GM12892 (cell line): ENCODE data around the gene CDH16. TPM values are rescaled to one million over a fixed set of nuclear protein-coding genes. Genes with fewer than 3 reads are reported as not detected.
"Not testable (repeated sequence)": the region's sequence is repeated elsewhere in the genome, so short reads cannot be mapped to it uniquely, and the experiment has no call there.

Source experiments
- DNase-seq: peaks from one replicate; pipeline ENCODE4 v3.0.0; 2011; ENCODE audit not compliant: insufficient read length
- FAIRE-seq: peaks from 2 replicates; lab custom pipeline; 2011; peaks lifted over from hg19 to GRCh38; lab: Jason Lieb, UNC
- POLR2A ChIP-seq: IDR thresholded peaks from 2 replicates; pipeline ENCODE4 v1.6.1; 2011; ENCODE audit warnings: low read depth, low read length, control low read depth
- POLR2AphosphoS5 ChIP-seq: IDR thresholded peaks from 2 replicates; pipeline ENCODE4 v1.6.1; 2011; ENCODE audit warnings: low read depth, low read length, control low read depth
- TAF1 ChIP-seq: IDR thresholded peaks from 2 replicates; pipeline ENCODE4 v1.6.1; 2011; ENCODE audit warnings: low read depth, mild to moderate bottlenecking, control low read depth, low read length, borderline replicate concordance
- polyA plus RNA-seq: library from polyadenylated mRNA; unstranded; fragments of >200 nt; gene quantifications from one replicate; pipeline ENCODE4 v1.2.1, GENCODE V29; 2012; ENCODE audit warnings: missing spikeins, inconsistent platforms; ENCODE audit not compliant: missing spikeins

The CDH16 gene, protein sequence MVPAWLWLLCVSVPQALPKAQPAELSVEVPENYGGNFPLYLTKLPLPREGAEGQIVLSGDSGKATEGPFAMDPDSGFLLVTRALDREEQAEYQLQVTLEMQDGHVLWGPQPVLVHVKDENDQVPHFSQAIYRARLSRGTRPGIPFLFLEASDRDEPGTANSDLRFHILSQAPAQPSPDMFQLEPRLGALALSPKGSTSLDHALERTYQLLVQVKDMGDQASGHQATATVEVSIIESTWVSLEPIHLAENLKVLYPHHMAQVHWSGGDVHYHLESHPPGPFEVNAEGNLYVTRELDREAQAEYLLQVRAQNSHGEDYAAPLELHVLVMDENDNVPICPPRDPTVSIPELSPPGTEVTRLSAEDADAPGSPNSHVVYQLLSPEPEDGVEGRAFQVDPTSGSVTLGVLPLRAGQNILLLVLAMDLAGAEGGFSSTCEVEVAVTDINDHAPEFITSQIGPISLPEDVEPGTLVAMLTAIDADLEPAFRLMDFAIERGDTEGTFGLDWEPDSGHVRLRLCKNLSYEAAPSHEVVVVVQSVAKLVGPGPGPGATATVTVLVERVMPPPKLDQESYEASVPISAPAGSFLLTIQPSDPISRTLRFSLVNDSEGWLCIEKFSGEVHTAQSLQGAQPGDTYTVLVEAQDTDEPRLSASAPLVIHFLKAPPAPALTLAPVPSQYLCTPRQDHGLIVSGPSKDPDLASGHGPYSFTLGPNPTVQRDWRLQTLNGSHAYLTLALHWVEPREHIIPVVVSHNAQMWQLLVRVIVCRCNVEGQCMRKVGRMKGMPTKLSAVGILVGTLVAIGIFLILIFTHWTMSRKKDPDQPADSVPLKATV
- polyA plus RNA-seq, result not detected

- no peak for FAIRE-seq
- TF ChIP-seq POLR2A, result no peak
- TF ChIP-seq POLR2AphosphoS5, result no peak
- no peak for TF ChIP-seq TAF1
- DNase-seq, result no peak
These were observed at the start of gene CDH16 for GRCh38 chr16:66918803-66919568. Gene CDH16, minus strand, starts transcription at chr16:66918885. Its CDS starts 820 bp downstream, at chr16:66918065.

DNA sequence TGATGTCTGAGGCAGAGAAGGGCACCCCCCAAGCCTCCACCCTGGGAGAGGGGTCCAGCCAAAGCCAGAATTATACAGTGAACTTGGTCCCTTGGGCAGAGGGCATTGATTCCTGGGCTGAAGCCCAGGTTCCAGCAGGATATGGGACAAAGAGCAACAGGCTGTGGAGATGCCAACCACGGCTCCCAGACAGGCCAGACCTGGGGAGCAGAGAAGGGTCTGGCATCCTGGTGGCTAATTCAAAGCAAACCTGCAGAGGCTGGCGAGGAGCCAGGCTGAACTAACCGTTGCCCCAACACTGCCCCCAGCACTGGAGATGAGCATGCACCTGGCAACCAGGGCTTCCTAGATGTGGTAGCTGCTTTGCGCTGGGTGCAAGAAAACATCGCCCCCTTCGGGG lies 45.4 kb upstream of the CDH16 start:
- FAIRE-seq, result no peak
- no peak for TF ChIP-seq POLR2AphosphoS5
- no peak for TF ChIP-seq POLR2A
- TF ChIP-seq TAF1, result no peak
- DNase-seq, result no peak

DNA sequence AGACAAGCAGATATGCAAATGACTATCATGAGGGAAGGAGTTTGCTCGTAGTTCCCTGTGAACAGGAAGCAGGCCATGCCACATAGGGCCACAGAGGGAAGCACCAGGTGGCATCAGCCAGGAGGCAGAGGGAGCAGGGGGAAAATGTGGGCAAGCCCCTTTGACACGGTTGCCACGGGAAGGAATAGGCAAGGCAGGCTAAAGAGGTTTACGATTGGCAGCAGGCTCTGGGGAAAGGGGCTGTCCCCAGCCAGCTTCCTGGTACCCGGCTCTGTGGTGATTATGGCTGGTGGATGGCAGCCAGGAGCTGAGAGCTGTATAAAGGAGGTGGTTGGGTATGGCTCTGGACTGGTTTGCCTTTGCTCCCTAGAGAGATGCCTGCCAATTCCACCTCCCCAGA lies 43.2 kb upstream of the CDH16 start:
- FAIRE-seq, result peak; percentile 51
- no peak for DNase-seq
- TF ChIP-seq POLR2A (no peak), TAF1 (no peak), POLR2AphosphoS5 (no peak)

DNA sequence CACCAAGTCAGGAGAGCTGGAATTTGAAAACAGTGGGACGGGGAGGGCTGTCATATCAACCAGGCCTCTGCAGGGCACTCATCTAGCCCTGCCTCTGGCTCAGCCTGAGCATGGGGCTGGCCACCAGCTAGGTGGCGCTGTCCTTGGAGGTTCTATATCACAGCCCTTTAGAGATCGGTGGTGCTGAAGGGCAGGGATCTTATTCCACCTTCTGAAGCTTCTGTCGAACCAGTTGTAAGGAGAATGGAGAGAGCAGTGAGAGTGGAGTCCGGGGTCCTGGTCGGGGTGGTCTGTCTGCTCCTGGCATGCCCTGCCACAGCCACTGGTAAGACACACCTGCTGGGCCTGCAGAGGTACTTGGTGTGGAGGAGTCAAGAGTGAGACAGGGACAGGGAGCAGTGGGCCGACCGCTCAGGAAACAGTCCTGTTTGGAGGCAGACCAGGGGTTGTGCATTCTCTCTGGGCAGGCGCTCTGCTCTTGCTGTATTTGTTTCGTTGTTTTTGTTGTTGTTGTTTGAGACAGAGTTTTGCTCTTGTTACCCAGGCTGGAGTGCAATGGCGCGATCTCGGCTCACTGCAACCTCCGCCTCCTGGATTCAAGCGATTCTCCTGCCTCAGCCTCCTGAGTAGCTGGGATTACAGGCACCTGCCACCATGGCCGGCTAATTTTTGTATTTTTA lies 42.5 kb upstream of the CDH16 start, which contains the start of gene CES3:
Gene CES3, plus strand, starts transcription at position 202 of the 680 bp plus-strand sequence. Its CDS starts 42 bp downstream, at position 244.
- TF ChIP-seq POLR2AphosphoS5 (no peak), POLR2A (no peak), TAF1 (no peak)
- FAIRE-seq (peak; percentile 79), DNase-seq (peak; percentile 47)

DNA sequence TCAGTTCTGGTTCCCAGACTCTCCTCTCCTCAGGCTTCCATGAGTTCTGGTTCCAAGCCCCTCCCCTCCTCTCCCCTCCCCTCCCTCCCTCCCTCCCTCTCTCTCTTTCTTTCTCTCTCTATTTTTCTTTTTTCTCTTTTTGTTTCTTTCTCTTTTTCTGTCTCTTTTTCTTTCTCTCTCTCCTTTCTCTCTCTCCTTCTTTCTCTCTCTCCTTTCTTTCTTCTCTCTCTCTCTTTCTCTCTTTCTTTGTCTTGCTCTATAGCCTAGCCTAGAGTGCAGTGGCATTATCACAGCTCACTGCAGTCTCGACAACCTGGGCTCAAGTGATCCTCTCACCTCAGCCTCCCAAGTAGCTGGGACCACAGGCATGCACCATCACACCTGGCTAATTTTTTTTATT lies 41.6 kb upstream of the CDH16 start:
- DNase-seq (no peak), FAIRE-seq (no peak)
- TF ChIP-seq POLR2A, result no peak
- TF ChIP-seq TAF1, result no peak
- no peak for TF ChIP-seq POLR2AphosphoS5

DNA sequence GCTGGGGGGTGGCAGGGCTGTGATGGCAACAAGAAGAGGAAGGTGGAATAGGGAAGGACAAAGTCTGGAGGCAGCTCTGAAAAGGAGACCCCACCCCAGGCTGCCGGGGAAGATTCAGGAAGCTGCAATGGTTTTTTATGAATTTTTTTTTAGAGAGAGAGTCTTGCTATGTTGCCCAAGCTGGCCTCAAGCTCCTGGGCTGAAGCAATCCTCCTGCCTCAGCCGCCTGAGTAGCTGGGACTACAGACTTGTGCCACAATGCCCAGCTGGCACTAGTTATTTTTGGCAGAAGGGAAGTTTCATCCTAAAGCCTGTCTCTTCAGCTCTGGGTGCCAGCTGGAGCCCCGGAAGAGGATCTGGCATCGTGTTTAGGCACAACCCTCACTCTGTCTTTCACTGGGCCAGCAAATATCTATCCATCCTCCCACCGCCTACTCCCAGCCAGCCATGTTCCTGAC lies 41.0 kb upstream of the CDH16 start:
- FAIRE-seq, result no peak
- TF ChIP-seq POLR2A (no peak), POLR2AphosphoS5 (no peak), TAF1 (no peak)
- DNase-seq, result no peak

DNA sequence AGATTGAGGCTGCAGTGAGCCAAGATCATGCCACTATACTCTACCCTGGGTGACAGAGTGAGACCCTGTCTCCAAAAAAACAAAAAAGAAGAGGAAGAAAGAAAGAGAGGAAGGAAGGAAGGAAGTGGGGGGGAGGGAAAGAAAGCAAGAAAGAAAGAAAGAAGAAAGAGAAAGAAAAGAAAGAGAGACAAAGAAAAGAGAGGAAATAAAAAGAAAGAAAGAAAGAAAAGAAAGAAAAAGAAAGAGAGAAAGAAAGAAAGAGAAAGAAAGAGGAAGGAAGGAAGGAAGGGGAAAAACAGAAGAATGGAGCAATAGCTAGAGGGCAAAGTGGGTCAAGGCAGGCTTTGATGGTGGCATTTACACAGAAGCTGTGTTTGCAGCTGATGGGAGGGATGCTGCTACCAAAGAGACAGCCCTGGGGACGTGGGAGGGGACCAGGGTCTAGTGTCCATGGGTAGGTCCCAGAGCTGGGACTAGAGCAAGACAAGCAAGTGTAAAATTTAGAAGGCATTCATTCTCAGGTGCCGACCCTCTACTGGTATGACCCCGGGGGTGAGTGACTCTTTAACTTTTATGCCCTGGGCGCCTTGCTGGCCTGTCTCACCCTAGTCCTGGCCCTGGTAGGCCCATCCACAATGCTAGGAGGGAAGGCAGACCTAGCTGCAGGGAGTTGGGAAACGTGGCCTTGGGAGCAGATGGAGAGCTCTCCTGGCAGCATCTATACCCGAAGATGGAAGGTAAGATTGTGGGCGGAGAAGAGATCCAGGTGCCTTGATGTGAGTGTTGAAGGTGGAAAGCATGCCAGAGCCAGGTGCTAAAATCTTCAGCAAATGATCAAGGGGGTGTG lies 40.4 kb upstream of the CDH16 start:
- TF ChIP-seq POLR2A (no peak), TAF1 (no peak), POLR2AphosphoS5 (no peak)
- no peak for FAIRE-seq
- DNase-seq, result no peak

DNA sequence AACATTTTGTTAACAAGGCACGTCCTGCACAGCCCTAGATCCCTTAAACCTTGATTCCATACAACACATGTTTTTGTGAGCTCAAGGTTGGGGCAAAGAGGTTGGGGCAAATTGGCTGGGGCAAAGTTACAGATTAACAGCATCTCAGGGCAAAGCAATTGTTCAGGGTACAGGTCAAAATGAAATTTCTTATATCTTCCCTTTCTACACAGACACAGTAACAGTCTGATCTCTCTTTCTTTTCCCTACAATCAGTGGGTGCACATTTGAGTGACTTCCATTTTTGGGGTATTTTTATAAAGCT lies 37.4 kb upstream of the CDH16 start:
- FAIRE-seq, DNase-seq: not testable (repeated sequence)

DNA sequence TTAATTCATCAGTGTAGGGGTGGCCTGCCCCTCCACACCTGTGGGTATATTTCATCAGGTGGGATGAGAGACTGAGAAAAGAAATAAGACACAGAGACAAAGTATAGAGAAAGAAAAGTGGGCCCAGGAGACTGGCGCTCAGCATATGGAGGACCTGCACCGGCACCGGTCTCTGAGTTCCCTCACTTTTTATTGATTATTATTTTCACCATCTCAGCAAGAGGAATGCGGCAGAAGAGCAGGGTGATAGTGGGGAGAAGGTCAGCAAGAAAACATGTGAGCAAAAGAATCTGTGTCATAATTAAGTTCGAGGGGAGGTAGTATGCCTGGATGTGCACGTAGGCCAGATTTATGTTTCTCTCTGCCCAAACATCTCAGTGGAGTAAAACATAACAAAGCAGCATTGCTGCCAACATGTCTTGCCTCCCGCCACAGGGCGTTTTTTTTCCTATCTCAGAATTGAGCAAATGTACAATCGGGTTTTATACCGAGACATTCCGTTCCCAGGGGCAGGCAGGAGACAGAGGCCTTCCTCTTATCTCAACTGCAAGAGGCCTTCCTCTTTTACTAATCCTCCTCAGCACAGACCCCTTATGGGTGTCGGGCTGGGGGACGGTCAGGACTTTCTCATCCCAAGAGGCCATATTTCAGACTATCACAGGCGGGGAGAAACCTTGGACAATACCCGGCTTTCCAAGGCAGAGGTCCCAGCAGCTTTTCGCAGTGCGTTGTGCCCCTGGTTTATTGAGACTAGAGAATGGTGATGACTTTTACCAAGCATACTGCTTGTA lies 36.9 kb upstream of the CDH16 start:
- not testable (repeated sequence) for DNase-seq

More for the DNA sequence above, 36.9 kb upstream of the CDH16 start:
- FAIRE-seq, result not testable (repeated sequence)
